ENCODE measurements around the gene SUCLG2.

DNA sequence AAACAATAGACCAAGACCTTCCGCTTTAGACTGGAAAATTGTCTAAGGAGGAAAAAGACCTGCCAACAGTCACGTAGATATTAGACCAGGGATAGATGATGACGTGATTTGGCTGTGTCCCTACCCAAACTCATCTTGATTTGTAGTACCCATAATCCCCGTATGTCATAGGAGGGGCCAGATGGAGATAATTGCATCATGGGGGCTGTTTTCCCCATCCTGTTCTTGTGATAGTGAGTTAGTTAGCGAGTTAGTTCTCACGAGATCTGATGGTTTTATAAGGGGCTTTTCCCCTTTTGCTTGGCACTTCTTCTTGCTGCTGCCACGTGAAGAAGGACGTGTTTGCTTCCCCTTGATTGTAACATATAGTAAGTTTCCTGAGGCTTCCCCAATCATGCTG, 31.7 kb upstream of the SUCLG2 start:
- TF ChIP-seq, protein P1, sequence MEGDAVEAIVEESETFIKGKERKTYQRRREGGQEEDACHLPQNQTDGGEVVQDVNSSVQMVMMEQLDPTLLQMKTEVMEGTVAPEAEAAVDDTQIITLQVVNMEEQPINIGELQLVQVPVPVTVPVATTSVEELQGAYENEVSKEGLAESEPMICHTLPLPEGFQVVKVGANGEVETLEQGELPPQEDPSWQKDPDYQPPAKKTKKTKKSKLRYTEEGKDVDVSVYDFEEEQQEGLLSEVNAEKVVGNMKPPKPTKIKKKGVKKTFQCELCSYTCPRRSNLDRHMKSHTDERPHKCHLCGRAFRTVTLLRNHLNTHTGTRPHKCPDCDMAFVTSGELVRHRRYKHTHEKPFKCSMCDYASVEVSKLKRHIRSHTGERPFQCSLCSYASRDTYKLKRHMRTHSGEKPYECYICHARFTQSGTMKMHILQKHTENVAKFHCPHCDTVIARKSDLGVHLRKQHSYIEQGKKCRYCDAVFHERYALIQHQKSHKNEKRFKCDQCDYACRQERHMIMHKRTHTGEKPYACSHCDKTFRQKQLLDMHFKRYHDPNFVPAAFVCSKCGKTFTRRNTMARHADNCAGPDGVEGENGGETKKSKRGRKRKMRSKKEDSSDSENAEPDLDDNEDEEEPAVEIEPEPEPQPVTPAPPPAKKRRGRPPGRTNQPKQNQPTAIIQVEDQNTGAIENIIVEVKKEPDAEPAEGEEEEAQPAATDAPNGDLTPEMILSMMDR (IDR thresholded peaks at IDR 0.05), result no peak
- TF ChIP-seq POLR2A (IDR thresholded peaks at IDR 0.05), result no peak
